Renal pelvis (tissue), 12 donors: ENCODE data around the gene ZNF835. TPM values are rescaled to one million over a fixed set of nuclear protein-coding genes. Genes with fewer than 3 reads are reported as not detected.
"Not testable (repeated sequence)": the region's sequence is repeated elsewhere in the genome, so short reads cannot be mapped to it uniquely, and the experiment has no call there.

Experiments used
- DNase-seq: peaks from one replicate; pipeline ENCODE4 v3.0.0-alpha.2; 2013
- long read RNA-seq, 16 experiments: transcript quantifications; one replicate each; lab custom pipeline, GENCODE V29; 2026
- polyA plus RNA-seq, 3 donors: library from polyadenylated mRNA; unstranded; fragments of 120-200 nt; gene quantifications; one replicate each; pipeline ENCODE4 v1.2.1, GENCODE V29; 2013; ENCODE audit not compliant: insufficient read length in 3 of 3

ZNF835 gene
- 1 to 10 TPM; 4.3 to 5.3 (median 4.4) TPM for polyA plus RNA-seq
- long read RNA-seq, donor 1, partial matches to known transcripts, result 0 of 2 reads
- long read RNA-seq, donor 1, other reads (novel, unspliced or antisense), result 0 of 2 reads
- long read RNA-seq, donor 2, partial matches to known transcripts, result 0 of 2 reads
- long read RNA-seq, donor 2, other reads (novel, unspliced or antisense), result 0 of 2 reads
- long read RNA-seq, donor 3, partial matches to known transcripts, result 0 of 3 reads
- long read RNA-seq, donor 3, other reads (novel, unspliced or antisense), result 0 of 3 reads
- long read RNA-seq, donor 4, partial matches to known transcripts, result 0 of 2 reads
- long read RNA-seq, donor 4, other reads (novel, unspliced or antisense), result 0 of 2 reads
- long read RNA-seq, donor 5, result 0 reads
- long read RNA-seq, donor 6, partial matches to known transcripts, result 0 of 1 reads
- long read RNA-seq, donor 6, other reads (novel, unspliced or antisense), result 0 of 1 reads
- long read RNA-seq, donor 7, result 0 reads
- long read RNA-seq, donor 8, result 0 reads
- long read RNA-seq, donor 9, partial matches to known transcripts, result 0 of 4 reads
- long read RNA-seq, donor 9, other reads (novel, unspliced or antisense), result 0 of 4 reads
- long read RNA-seq, donor 10, partial matches to known transcripts, result 0 of 3 reads
- long read RNA-seq, donor 10, other reads (novel, unspliced or antisense), result 0 of 3 reads
- long read RNA-seq, donor 11, partial matches to known transcripts, result 0 of 3 reads
- long read RNA-seq, donor 11, other reads (novel, unspliced or antisense), result 0 of 3 reads
- long read RNA-seq, donor 12, partial matches to known transcripts, result 0 of 2 reads
- long read RNA-seq, donor 12, other reads (novel, unspliced or antisense), result 0 of 2 reads
- long read RNA-seq, donor 13, result 0 reads
- long read RNA-seq, donor 14, transcript ZNF835-201 (2 exons, 3,450 nt), result major isoform, 6 of 6 reads
- long read RNA-seq, donor 14, partial matches to known transcripts, result 0 of 6 reads
- long read RNA-seq, donor 14, other reads (novel, unspliced or antisense), result 0 of 6 reads
- long read RNA-seq, donor 15, partial matches to known transcripts, result 0 of 3 reads
- long read RNA-seq, donor 15, other reads (novel, unspliced or antisense), result 0 of 3 reads
- long read RNA-seq, donor 16, partial matches to known transcripts, result 0 of 1 reads
- long read RNA-seq, donor 16, other reads (novel, unspliced or antisense), result 0 of 1 reads

GRCh38 chr19:56671613-56671994 is at the start of gene ZNF835:
TSS of gene ZNF835 (minus strand) at chr19:56671757. CDS start at chr19:56665198, 6,559 bp downstream.
- peak; percentile 83 for DNase-seq

DNA sequence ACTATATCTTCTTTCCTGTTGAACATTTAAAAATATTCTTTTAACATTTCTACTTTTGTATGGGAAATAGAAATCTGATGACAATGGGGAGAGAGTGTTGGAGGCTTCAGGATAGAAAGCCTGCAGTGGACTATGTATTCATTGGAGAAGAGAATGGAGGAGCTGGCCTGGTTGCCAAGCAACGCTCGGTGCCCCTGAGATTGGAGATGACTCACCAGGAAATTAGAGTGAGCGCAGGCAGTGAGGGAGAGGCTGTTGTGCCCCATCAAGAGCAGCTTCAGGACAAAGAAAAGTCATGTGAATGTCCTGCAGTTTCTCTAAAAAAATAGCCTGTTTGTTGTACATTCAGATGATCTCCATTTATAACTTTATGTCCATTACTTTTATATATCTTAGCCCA is 48.7 kb upstream of the ZNF835 start:
- no peak for DNase-seq

DNA sequence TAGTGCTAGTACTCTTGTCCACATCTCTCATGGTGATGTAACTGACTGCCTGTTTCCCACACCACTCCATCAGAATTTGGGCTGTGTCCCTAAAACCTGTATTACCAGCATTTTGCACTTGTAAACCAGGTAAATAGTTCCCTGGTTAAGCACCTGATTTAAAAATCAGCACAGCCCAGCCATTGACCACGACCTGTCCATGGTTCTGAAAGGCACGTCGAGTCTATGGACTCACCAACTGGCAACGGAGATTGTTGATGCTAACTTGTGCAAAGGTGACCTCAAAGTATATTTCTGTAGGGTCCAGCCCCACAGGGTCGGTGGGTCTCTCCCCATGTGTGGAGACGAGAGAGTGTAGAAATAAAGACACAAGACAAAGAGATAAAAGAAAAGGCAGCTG is 46.7 kb upstream of the ZNF835 start:
- DNase-seq, result peak; percentile 14

GRCh38 chr19:56712611-56713276 is 41.2 kb upstream of the ZNF835 start:
- DNase-seq, result no peak

DNA sequence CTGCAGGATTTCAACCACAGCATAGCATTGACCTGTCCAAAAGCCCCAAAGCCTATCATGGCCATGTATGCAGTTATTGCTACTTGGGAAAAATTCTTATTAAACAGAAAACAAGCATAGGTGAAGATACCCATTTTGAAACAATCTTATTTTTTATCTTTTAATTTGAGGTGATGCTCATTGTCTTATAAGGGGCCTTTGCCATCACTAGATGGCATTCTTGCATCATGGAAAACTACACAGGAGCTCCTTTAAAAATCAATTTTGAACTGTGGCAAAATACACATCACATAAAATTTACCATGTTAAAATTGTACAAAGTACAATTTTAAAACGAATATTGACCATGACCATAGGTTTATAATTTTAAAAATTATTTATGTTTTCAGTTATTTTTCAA is 38.9 kb upstream of the ZNF835 start:
- DNase-seq, result no peak

GRCh38 chr19:56707821-56708220 is 36.3 kb upstream of the ZNF835 start:
- DNase-seq, result no peak

DNA sequence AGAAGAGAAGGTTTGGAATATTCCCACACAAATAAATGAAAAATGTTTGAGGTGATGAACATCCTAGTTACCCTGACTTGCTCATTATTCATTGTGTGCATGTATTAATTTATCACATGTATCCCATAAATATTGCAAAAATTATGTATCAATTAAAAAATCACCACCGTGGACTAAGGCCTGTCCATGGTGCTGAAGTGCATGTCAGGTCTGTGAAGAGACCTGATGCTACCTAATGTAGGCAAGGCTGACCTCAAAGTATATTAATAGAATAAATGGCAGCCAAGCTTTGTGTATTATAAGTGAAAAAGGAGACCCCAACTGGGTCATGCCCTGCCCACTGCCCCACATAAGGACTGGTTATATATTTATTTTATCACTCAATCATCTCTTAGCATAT is 34.4 kb upstream of the ZNF835 start:
- DNase-seq, result no peak

DNA sequence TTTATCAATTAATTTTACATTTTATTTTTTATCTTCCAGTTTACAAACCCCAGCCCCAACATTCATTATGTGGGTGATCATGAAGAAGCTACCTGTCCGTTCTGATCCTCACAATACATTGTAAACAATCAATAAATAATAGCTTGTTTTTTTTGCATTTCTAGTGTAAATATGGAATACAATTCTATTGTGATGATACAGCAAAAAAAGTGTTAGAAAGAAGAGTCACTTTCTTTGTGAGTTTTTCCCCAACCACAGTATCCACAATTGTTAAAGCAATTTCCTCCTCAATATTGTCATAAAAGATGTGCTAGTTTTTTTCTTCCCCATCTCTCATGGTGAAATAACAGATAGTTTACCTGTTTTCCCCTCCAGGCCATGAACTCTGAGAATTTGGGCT is 30.3 kb upstream of the ZNF835 start:
- DNase-seq, result no peak

GRCh38 chr19:56699552-56699951 is 28.0 kb upstream of the ZNF835 start:
- no peak for DNase-seq

GRCh38 chr19:56692206-56692895 is 20.8 kb upstream of the ZNF835 start:
- DNase-seq, result no peak

DNA sequence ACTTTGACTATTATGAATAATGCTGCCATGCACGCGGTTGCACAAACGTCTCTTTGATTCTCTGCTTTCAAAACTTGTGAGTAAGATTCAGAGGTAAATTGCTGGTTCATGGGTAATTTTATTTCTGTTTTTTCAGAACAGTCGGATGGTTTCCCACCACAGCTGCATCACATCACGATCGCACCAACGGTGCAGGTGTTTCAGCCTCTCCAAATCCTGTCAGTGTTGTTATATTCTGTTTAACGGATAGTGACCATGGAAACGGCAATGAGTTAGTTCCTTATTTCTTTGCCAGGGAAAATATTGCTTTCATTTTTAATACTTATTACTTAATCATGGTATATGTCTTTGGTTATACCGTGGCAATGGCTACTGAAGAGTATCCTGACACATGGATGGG is 19.1 kb upstream of the ZNF835 start:
- no peak for DNase-seq

DNA sequence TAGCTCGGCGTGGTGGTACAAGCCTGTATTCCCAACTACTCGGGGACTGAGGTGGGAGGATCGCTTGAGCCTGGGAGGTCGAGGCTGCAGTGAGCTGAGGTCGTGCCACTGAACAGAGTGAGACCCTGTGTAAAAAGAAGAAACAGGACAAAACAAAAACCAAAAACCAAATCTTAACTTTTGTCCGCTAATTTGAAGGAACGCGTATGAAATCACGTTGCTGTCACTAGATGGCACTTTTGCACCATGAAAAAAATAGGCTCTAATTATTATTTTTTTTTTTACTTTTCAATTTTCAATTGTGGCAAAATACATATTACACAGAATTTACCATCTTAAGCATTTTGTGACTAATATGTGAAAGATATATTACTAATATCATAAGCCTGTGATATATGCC is 17.6 kb upstream of the ZNF835 start:
- no peak for DNase-seq

DNA sequence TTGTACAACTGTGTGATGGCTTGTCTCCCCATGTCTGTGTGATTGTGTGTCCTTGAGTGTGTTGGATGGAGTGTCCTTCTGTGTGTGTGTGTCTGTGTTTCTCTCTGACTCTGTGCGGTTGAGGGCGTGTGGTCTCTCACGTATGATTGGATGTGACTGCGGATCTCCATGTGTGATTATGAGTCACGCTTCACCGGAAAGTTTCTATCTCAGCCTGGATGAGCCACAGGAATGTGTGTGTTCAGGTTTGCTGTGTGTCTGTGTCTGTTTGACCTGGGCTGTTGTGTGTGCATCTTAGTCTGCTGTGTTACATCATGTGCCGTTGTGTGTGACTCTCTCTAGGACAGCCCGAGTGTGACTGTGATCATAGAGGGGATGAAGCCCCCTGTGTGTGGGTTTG is 15.5 kb upstream of the ZNF835 start:
- no peak for DNase-seq

- DNase-seq, result no peak
These were observed 11.6 kb upstream of the ZNF835 start for GRCh38 chr19:56683116-56683515.

GRCh38 chr19:56681702-56682101 is 10.1 kb upstream of the ZNF835 start:
- no peak for DNase-seq

- DNase-seq, result no peak
These were observed 6.6 kb upstream of the ZNF835 start for GRCh38 chr19:56678205-56678604.

- not testable (repeated sequence) for DNase-seq
These were observed 1.1 kb upstream of the ZNF835 start for GRCh38 chr19:56672610-56673009.

DNA sequence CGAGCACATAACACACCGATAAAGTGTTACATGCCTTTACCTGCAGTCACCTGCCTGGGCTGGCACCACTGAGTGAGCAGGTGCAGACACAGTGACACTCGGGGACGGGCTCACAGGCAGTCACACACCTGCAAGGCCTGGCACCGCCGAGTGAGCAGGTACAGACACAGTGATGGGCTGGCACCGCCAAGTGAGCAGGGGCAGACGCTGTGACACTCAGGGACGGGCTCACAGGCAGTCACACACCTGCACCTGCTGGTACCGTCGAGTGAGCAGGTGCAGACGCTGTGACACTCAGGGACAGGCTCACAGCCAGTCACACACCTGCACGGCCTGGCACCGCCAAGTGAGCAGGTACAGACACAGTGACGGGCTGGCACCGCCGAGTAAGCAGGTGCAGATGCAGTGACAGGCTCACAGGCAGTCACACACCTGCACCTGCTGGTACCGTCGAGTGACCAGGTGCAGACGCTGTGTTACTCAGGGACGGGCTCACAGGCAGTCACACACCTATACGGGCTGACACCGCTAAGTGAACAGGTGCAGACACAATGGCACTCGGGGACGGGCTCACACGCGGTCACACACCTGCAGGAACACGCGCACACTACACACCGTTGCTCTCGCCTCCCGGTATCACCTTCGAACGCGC is 470 bp downstream of the ZNF835 start:
- no peak for DNase-seq

- DNase-seq, result no peak
These were observed 1.1 kb downstream of the ZNF835 start for GRCh38 chr19:56670401-56670960.

DNA sequence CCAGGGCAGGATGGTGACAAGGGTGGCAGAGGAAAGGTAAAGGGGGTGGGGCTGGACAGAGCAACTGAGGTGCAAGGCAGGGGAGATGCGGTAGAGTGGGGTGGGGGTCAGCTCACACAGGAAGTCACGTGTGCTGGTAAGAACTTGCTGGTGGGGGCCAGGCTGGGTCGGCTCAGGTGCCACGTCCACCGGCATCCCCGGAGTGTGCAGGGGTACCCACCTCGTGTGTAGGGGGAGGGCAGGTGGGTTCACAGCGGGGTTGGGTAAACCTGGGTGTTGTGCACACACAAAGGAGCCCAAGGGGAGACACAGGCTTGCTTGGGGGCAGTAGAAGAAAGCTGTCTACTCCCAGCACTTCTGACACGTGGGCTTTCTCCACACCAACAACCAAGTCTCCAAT is 2.9 kb downstream of the ZNF835 start:
- no peak for DNase-seq
